Uterus (tissue), 4 donors: Measurements from ENCODE around the gene S100A10. TPM values are rescaled to one million over a fixed set of nuclear protein-coding genes. Genes with fewer than 3 reads are reported as not detected.
A peak's percentile ranks its signal among the peaks of the same experiment; 100 is the strongest.

Experiments used
- DNase-seq, 2 donors: peaks; one replicate each; pipeline ENCODE4 v3.0.0-alpha.2; 2019 to 2020
- H3K27ac ChIP-seq, 2 donors: fragments of 200-600 bp; sonication (generic); 1 replicate in 1 of 2; 2 replicates in 1 of 2; pipeline ENCODE4 v1.5.1; 2016 to 2018
- H3K27me3 ChIP-seq, 2 donors: fragments of 200-600 bp; sonication (generic); one replicate each; pipeline ENCODE4 v1.5.1; 2018 to 2019; ENCODE audit warnings: control low read depth in 1 of 2
- H3K36me3 ChIP-seq, 2 donors: fragments of 200-600 bp; sonication (generic); one replicate each; pipeline ENCODE4 v1.5.1; 2019; ENCODE audit warnings: control low read depth in 1 of 2
- H3K4me1 ChIP-seq, 2 donors: fragments of 200-600 bp; sonication (generic); one replicate each; pipeline ENCODE4 v1.5.1; 2018 to 2019; ENCODE audit warnings: control low read depth in 1 of 2
- H3K4me3 ChIP-seq, 2 donors: fragments of 200-600 bp; sonication (generic); 1 replicate in 1 of 2; 2 replicates in 1 of 2; pipeline ENCODE4 v1.5.1; 2018 to 2019; ENCODE audit warnings: mild to moderate bottlenecking in 1 of 2
- H3K9me3 ChIP-seq, 2 donors: fragments of 200-600 bp; sonication (generic); one replicate each; pipeline ENCODE4 v1.5.1; 2019; ENCODE audit warnings: control low read depth in 1 of 2
- POLR2A ChIP-seq, 2 donors: fragments of 450-650 bp; IDR thresholded peaks; one replicate each; pipeline ENCODE4 v1.6.1; 2016; ENCODE audit warnings: antibody characterized with exemption in 2 of 2, mild to moderate bottlenecking in 1 of 2, moderate library complexity in 1 of 2
- intact Hi-C: fragments of 100-400 bp; cut with DNase I; formaldehyde crosslinking; loops from one replicate; pipeline ENCODE4 v1.15.1; 2023; ENCODE audit warnings: low total_unique reads
- total RNA-seq, 4 donors: library from RNA; depleted of rRNA in 3 of 4; stranded (reverse); fragments of >200 nt in 3 of 4; gene quantifications; one replicate each; pipeline versions ENCODE4 v1.1.0 to v1.2.4, GENCODE V29; 2014 to 2023
- TF ChIP-seq, protein P1 (sequence below), 4 experiments: fragments of 200-600 bp in 2 of 4; fragments of 450-650 bp in 2 of 4; sonication (generic) in 2 of 4; IDR thresholded peaks; one replicate each; pipeline ENCODE4 v1.5.1; 2016 to 2019; ENCODE audit warnings: antibody characterized with exemption in 4 of 4, mild to moderate bottlenecking in 2 of 4, moderate library complexity in 1 of 4
- donor health status: DM: yes; HTN: yes; CAD: no.

Gene S100A10
- total RNA-seq, 4 donors from 2014 or later = 21.8 to 189 (median 34.6) TPM

GRCh38 chr1:151988405-151988923, 5.2 kb downstream of the S100A10 start:
- no peaks in the 10 kb centered on the region for H3K27me3 ChIP-seq
- H3K4me3 ChIP-seq = no peak overlapping the region
- H3K9me3 ChIP-seq = no peaks in the 10 kb centered on the region
- peaks cover 11 to 20% of the 10 kb centered on the region in 2 donors for H3K4me1 ChIP-seq
- TF ChIP-seq, protein P1, sequence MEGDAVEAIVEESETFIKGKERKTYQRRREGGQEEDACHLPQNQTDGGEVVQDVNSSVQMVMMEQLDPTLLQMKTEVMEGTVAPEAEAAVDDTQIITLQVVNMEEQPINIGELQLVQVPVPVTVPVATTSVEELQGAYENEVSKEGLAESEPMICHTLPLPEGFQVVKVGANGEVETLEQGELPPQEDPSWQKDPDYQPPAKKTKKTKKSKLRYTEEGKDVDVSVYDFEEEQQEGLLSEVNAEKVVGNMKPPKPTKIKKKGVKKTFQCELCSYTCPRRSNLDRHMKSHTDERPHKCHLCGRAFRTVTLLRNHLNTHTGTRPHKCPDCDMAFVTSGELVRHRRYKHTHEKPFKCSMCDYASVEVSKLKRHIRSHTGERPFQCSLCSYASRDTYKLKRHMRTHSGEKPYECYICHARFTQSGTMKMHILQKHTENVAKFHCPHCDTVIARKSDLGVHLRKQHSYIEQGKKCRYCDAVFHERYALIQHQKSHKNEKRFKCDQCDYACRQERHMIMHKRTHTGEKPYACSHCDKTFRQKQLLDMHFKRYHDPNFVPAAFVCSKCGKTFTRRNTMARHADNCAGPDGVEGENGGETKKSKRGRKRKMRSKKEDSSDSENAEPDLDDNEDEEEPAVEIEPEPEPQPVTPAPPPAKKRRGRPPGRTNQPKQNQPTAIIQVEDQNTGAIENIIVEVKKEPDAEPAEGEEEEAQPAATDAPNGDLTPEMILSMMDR (IDR thresholded peaks at IDR 0.05) = no peak
- no peak for TF ChIP-seq POLR2A (IDR thresholded peaks at IDR 0.05)
- intact Hi-C loops = no loop called here
- no peaks in the 10 kb centered on the region for H3K36me3 ChIP-seq
- peak overlapping the region; percentile 26 to 47 for H3K27ac ChIP-seq
- DNase-seq = no peak

- no peak overlapping the region for H3K4me3 ChIP-seq
- no peaks in the 10 kb centered on the region for H3K9me3 ChIP-seq
- H3K36me3 ChIP-seq = no peaks in the 10 kb centered on the region
- intact Hi-C loops = no loop called here
- no peaks in the 10 kb centered on the region for H3K27me3 ChIP-seq
- H3K27ac ChIP-seq = no peak overlapping the region
- no peak for DNase-seq
- H3K4me1 ChIP-seq = peaks cover 9 to 11% of the 10 kb centered on the region in 2 donors
- no peak for TF ChIP-seq POLR2A (IDR thresholded peaks at IDR 0.05)
- TF ChIP-seq, protein P1 (IDR thresholded peaks at IDR 0.05) = no peak
Measured at GRCh38 chr1:151986501-151987190, 7.0 kb downstream of the S100A10 start.

DNA sequence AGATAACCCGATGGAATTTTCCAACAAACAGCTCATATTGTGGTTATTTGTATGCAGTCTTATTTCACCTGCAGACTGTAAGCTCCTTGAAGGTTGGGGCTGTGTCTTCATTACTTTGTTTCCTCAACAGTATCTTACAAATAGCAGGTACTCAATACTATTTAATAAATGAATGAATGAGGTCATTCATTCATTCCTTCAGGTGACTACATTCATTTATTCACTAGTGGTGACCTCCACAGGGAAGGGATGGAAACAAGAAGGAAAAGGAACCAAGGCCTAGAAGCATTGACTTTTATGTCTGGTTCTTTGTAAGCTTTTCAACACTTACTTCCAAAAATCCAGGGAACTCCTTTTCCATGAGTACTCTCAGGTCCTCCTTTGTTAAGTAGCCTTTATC, 7.9 kb downstream of the S100A10 start:
- Histone ChIP-seq H3K4me3 (no peak overlapping the region), H3K27ac (no peak overlapping the region), H3K27me3 (no peaks in the 10 kb centered on the region), H3K9me3 (no peaks in the 10 kb centered on the region), H3K4me1 (peaks cover 11 to 12% of the 10 kb centered on the region in 2 donors), H3K36me3 (no peaks in the 10 kb centered on the region)
- intact Hi-C loops = no loop called here
- DNase-seq = no peak
- TF ChIP-seq POLR2A (IDR thresholded peaks at IDR 0.05) = no peak
- TF ChIP-seq, protein P1 (IDR thresholded peaks at IDR 0.05) = no peak

DNA sequence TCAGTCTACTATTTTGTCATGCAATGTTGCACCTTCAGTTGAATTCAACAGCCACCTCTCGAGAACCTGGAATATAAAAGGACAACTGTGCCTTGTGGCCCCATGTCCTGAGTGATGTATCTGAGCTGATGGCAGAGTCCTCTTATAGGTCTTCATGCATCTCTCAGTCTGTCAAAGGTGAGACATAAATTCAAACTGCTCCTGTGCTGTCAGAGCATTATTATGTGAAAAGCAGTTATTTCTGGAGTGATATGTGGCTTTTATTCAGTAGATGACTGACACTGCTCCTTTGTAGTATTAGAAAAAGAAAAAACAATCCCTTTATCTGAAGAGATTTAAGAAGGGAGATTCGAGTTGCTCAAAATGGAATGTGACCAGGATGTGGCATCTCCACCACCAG, 8.4 kb downstream of the S100A10 start:
- peaks cover 11 to 13% of the 10 kb centered on the region in 2 donors for H3K4me1 ChIP-seq
- H3K27ac ChIP-seq = no peak overlapping the region
- H3K9me3 ChIP-seq = no peaks in the 10 kb centered on the region
- H3K36me3 ChIP-seq = no peaks in the 10 kb centered on the region
- no peak for TF ChIP-seq POLR2A (IDR thresholded peaks at IDR 0.05)
- TF ChIP-seq, protein P1 (IDR thresholded peaks at IDR 0.05) = no peak
- H3K4me3 ChIP-seq = no peak overlapping the region
- no peaks in the 10 kb centered on the region for H3K27me3 ChIP-seq
- DNase-seq = no peak
- intact Hi-C loops = no loop called here

DNA sequence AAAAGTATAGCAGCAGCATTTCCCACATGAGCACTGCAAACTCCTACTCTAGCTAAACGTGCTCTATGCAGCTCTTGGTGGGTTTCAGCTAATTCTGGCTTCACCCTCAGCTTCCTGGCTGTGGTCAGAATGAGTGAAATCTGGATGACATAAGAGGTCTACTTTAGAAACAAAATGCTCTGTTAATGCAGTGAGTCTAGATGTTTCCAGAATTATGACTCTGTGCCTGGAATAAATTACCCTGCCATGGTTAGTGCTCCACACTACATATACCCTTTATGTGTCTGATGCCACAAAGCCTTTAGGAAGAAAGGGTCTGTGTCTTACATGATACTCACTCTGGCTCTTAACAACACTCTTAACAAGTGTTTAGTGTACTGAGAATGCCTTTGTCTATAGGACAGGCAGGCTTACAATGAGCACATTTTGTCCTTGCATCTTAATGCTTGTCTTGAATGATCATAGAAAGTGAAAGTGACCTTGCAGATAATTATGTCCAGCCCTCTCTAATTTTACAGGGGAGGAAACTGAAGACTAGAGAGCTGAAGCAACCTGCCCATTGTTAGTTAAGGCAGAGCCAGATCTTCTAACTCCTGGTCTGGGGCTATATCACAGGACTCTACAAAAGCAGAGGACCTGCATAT, 9.2 kb downstream of the S100A10 start:
- Histone ChIP-seq H3K4me3 (no peak overlapping the region), H3K4me1 (peaks cover 8 to 13% of the 10 kb centered on the region in 2 donors), H3K9me3 (no peaks in the 10 kb centered on the region), H3K27me3 (no peaks in the 10 kb centered on the region), H3K36me3 (no peaks in the 10 kb centered on the region), H3K27ac (no peak overlapping the region)
- TF ChIP-seq, protein P1 (IDR thresholded peaks at IDR 0.05) = no peak
- no peak for TF ChIP-seq POLR2A (IDR thresholded peaks at IDR 0.05)
- no peak for DNase-seq
- intact Hi-C loops = no loop called here
